K562 (cell line): ENCODE measurements around the gene WDR49. TPM values are rescaled to one million over a fixed set of nuclear protein-coding genes. Genes with fewer than 3 reads are reported as not detected.

Experiments used
- ATAC-seq: fragments of 200-7000 bp; cut with Tn5 transposase; 3 replicates; pipeline ENCODE4 v1.9.1; 2020; ENCODE audit warnings: moderate library complexity
- BruUV-seq: library from RNA; stranded (reverse); fragments of 400-500 nt; replicated peaks from 2 replicates; lab custom pipeline; 2021; lab: Mats Ljungman, UMichigan
- CTCF ChIA-PET: fragments of 300-600 bp; formaldehyde crosslinking; extraction: SDS; loops from one replicate; lab custom pipeline; 2021; ENCODE audit warnings: low intra/inter-chr PET ratio; lab: Yijun Ruan, JAX
- POLR2A ChIA-PET: fragments of 300-600, 350-650 bp; sonication (Branson Sonifier 250); formaldehyde crosslinking; extraction: SDS; loops from one replicate; lab custom pipeline; 2021; ENCODE audit warnings: antibody characterized with exemption, inconsistent platforms; lab: Yijun Ruan, JAX
- DNase-seq, 4 experiments: peaks; one replicate each; pipeline versions ENCODE4 v3.0.0 to v3.0.0-alpha.2; 2011 to 2018; ENCODE audit warnings: low spot score in 3 of 4, mixed read lengths in 3 of 4; ENCODE audit errors: extremely low read depth in 1 of 4
- FAIRE-seq: peaks from 2 replicates; lab custom pipeline; 2011; peaks lifted over from hg19 to GRCh38; lab: Jason Lieb, UNC
- H2AFZ ChIP-seq: 2 replicates; pipeline ENCODE4 v1.6.0; 2011; ENCODE audit warnings: low read depth, low read length, control low read depth, inconsistent platforms
- H3K27ac ChIP-seq: fragments of 200-600 bp; 3 replicates; pipeline ENCODE4 v1.8.0; 2011; ENCODE audit warnings: low read depth, mild to moderate bottlenecking, control low read depth, inconsistent platforms, low read length, moderate library complexity, mixed read lengths; ENCODE audit errors: extremely low read depth
- H3K27me3 ChIP-seq, 2 experiments: fragments of 300-600 bp in 1 of 2; 2 replicates in 1 of 2; 3 replicates in 1 of 2; pipeline versions ENCODE4 v1.6.0 to v1.8.0; 2011; ENCODE audit warnings: inconsistent platforms in 2 of 2, low read length in 2 of 2, mild to moderate bottlenecking in 1 of 2, mixed read lengths in 1 of 2, moderate library complexity in 1 of 2; ENCODE audit not compliant: control insufficient read depth in 2 of 2, insufficient read depth in 2 of 2
- H3K36me3 ChIP-seq: fragments of 300-600 bp; 3 replicates; pipeline ENCODE4 v1.8.0; 2011; ENCODE audit warnings: mild to moderate bottlenecking, low read length, inconsistent platforms; ENCODE audit not compliant: control insufficient read depth, insufficient read depth
- H3K4me1 ChIP-seq, 2 experiments: fragments of 200-600 bp in 1 of 2; replicated peaks in 1 of 2; 2 replicates in 1 of 2; 3 replicates in 1 of 2; pipeline versions ENCODE4 v1.5.1 to v1.8.0; 2011; ENCODE audit warnings: inconsistent platforms in 2 of 2, low read length in 2 of 2, mild to moderate bottlenecking in 1 of 2, mixed read lengths in 1 of 2, moderate library complexity in 1 of 2; ENCODE audit not compliant: control insufficient read depth in 2 of 2, insufficient read depth in 2 of 2
- H3K4me2 ChIP-seq: 2 replicates; pipeline ENCODE4 v1.6.1; 2011; ENCODE audit warnings: low read length, control low read depth, inconsistent platforms, mixed read lengths; ENCODE audit not compliant: insufficient read depth
- H3K4me3 ChIP-seq: fragments of 200-600 bp; sonication (generic), shearing (Covaris generic); 2 replicates; pipeline ENCODE4 v1.5.1; 2016; ENCODE audit warnings: control low read depth, inconsistent platforms
- H3K79me2 ChIP-seq: fragments of 200-600 bp; 3 replicates; pipeline ENCODE4 v1.8.0; 2011; ENCODE audit warnings: low read length, inconsistent platforms; ENCODE audit not compliant: control insufficient read depth, insufficient read depth
- H3K9ac ChIP-seq, 2 experiments: 2 replicates each; pipeline versions ENCODE4 v1.6.0 to v1.6.1; 2011; ENCODE audit warnings: low read depth in 2 of 2, low read length in 2 of 2, control low read depth in 1 of 2, inconsistent platforms in 1 of 2, mild to moderate bottlenecking in 1 of 2, mixed read lengths in 1 of 2; ENCODE audit not compliant: insufficient read depth in 1 of 2
- H3K9me1 ChIP-seq: one replicate; pipeline ENCODE4 v1.6.0; 2011; ENCODE audit warnings: inconsistent platforms, mild to moderate bottlenecking, low read length, moderate library complexity; ENCODE audit not compliant: control insufficient read depth, insufficient read depth
- H3K9me3 ChIP-seq: replicated peaks from 2 replicates; pipeline ENCODE4 v1.5.1; 2011; ENCODE audit warnings: low read depth, low read length, inconsistent platforms; ENCODE audit not compliant: control insufficient read depth, insufficient read depth
- H4K20me1 ChIP-seq: replicated peaks from 2 replicates; pipeline ENCODE4 v1.6.1; 2011; ENCODE audit warnings: low read length, inconsistent platforms, mixed read lengths; ENCODE audit not compliant: control insufficient read depth, insufficient read depth
- DDX20 ChIP-seq: fragments of 450-650 bp; IDR thresholded peaks from 2 replicates; pipeline ENCODE4 v1.6.1; 2016; ENCODE audit warnings: missing genetic modification characterization, low read depth, mild to moderate bottlenecking, missing compliant biosample characterization, moderate library complexity
- HCFC1 ChIP-seq: IDR thresholded peaks from 2 replicates; pipeline ENCODE4 v1.6.1; 2012; ENCODE audit warnings: low read depth, low read length, improper control_type of control experiment
- HOXB6 ChIP-seq: fragments of 250-450 bp; sonication (Bioruptor Pico); IDR thresholded peaks from 2 replicates; pipeline ENCODE4 v1.5.1; 2022; ENCODE audit warnings: mild to moderate bottlenecking, borderline replicate concordance
- LEF1 ChIP-seq: fragments of 450-650 bp; IDR thresholded peaks from 2 replicates; pipeline ENCODE4 v1.6.1; 2016; ENCODE audit warnings: mild to moderate bottlenecking
- SIRT6 ChIP-seq: IDR thresholded peaks from one replicate; pipeline ENCODE4 v1.6.1; 2012; ENCODE audit warnings: low read depth, mild to moderate bottlenecking, control low read depth, inconsistent platforms, low read length, moderate library complexity
- SMARCE1 ChIP-seq: fragments of 450-650 bp; IDR thresholded peaks from 2 replicates; pipeline ENCODE4 v1.7.1; 2016; ENCODE audit warnings: mild to moderate bottlenecking
- SPI1 ChIP-seq: IDR thresholded peaks from 2 replicates; pipeline ENCODE4 v1.6.1; 2011; ENCODE audit warnings: low read depth, low read length, control low read depth, borderline replicate concordance
- SREBF2 ChIP-seq: sonication (generic); formaldehyde crosslinking; IDR thresholded peaks from 2 replicates; pipeline ENCODE4 v1.4.0; 2020; ENCODE audit warnings: mild to moderate bottlenecking, missing genetic modification reagents
- XRCC4 ChIP-seq: IDR thresholded peaks from one replicate; pipeline ENCODE4 v1.6.1; 2011; ENCODE audit not compliant: insufficient read depth, insufficient read length; ENCODE audit errors: extremely low read depth
- ZC3H11A ChIP-seq: IDR thresholded peaks from 2 replicates; pipeline ENCODE4 v1.6.1; 2012; ENCODE audit warnings: low read depth, low read length, improper control_type of control experiment
- ZFPM2 ChIP-seq: fragments of 250-450 bp; sonication (Bioruptor Pico); IDR thresholded peaks from 2 replicates; pipeline ENCODE4 v1.5.1; 2022; ENCODE audit warnings: mild to moderate bottlenecking
- ZNF133 ChIP-seq: fragments of 250-450 bp; sonication (Bioruptor Pico); IDR thresholded peaks from 2 replicates; pipeline ENCODE4 v1.4.0; 2020; ENCODE audit warnings: mild to moderate bottlenecking
- in situ Hi-C: fragments of 300-500 bp; cut with MboI; formaldehyde crosslinking; loops from 4 replicates; pipeline ENCODE4 v1.15.0; 2018; ENCODE audit warnings: inconsistent platforms, mixed read lengths
- intact Hi-C: fragments of 100-400 bp; cut with micrococcal nuclease; formaldehyde crosslinking; loops from 2 replicates; pipeline ENCODE4 v1.14.2; 2022
- polyA plus RNA-seq, 8 experiments: library from polyadenylated mRNA; depleted of rRNA in 4 of 8; stranded (reverse) in 5 of 8; unstranded in 3 of 8; fragments of >200 nt; fragmentation: Nextera tagmentation in 2 of 8; fragmentation: Illumina TruSeq in 1 of 8; extraction: Ambion mirVana in 2 of 8; extraction: Trizol in 1 of 8; gene quantifications; 2 replicates each; pipeline versions ENCODE4 v1.2.1 to v1.2.3, GENCODE V29; 2011 to 2014; ENCODE audit warnings: inconsistent platforms in 1 of 8, missing spikeins in 1 of 8
- total RNA-seq, 7 experiments: library from RNA; depleted of rRNA in 6 of 7; stranded (reverse); fragments of >200 nt in 6 of 7; fragmentation: Illumina TruSeq in 2 of 7; extraction: Trizol in 2 of 7; gene quantifications; 2 replicates each; pipeline versions ENCODE4 v1.2.1 to v1.2.3, GENCODE V29; 2011 to 2021; ENCODE audit warnings: low replicate concordance in 1 of 7
- TF ChIP-seq, protein P1 (sequence below), 3 experiments: IDR thresholded peaks in 2 of 3; conservative IDR thresholded peaks in 1 of 3; 2 replicates each; pipeline ENCODE4 v1.5.1; 2011 to 2012; ENCODE audit warnings: low read length in 3 of 3, mild to moderate bottlenecking in 3 of 3, control low read depth in 2 of 3, improper control_type of control experiment in 1 of 3, inconsistent platforms in 1 of 3, low read depth in 1 of 3, mixed read lengths in 1 of 3, moderate library complexity in 1 of 3; ENCODE audit not compliant: insufficient read depth in 2 of 3
- TF ChIP-seq, protein P2 (sequence below): sonication (generic); formaldehyde crosslinking; IDR thresholded peaks from 2 replicates; pipeline ENCODE4 v1.8.1; 2023; ENCODE audit warnings: mild to moderate bottlenecking, missing genetic modification reagents
- TF ChIP-seq, protein P3 (sequence below): IDR thresholded peaks from 3 replicates; pipeline ENCODE4 v1.6.1; 2011; ENCODE audit warnings: borderline replicate concordance, mild to moderate bottlenecking, moderate library complexity; ENCODE audit not compliant: insufficient read length; ENCODE audit errors: extremely low read depth

WDR49 gene
- total and polyA plus RNA-seq, 9 of the 15 experiments (the other 6 are each of a cell fraction or from before 2014, with no cell fraction given): not detected

DNA sequence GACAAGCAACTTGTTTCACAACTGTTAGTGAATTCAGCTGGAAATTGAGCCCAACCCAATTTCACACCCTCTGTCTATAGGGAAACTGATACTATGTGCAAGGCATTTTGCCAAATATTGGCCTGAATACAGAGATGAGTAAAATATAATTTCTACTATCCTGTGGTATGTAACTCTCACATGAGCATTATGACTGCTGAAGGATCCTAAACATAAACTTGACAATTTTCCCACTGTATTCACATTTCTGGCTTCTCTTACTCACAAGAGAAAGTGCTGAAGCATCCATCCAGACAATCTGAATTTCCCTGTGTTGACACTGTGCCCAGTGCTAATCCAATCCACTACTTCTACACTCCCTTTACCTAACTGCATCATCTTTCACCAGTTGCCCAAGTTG lies 208.3 kb downstream of the WDR49 start:
- no peak overlapping the region for H3K4me3 ChIP-seq
- DNase-seq (no peak), ATAC-seq (no peak), FAIRE-seq (no peak)
- no peaks in the 10 kb centered on the region for H3K79me2 ChIP-seq
- H3K27ac ChIP-seq: no peak overlapping the region
- no peak for TF ChIP-seq ZNF133 (CRISPR knock-in tag)
- TF ChIP-seq, protein P1, sequence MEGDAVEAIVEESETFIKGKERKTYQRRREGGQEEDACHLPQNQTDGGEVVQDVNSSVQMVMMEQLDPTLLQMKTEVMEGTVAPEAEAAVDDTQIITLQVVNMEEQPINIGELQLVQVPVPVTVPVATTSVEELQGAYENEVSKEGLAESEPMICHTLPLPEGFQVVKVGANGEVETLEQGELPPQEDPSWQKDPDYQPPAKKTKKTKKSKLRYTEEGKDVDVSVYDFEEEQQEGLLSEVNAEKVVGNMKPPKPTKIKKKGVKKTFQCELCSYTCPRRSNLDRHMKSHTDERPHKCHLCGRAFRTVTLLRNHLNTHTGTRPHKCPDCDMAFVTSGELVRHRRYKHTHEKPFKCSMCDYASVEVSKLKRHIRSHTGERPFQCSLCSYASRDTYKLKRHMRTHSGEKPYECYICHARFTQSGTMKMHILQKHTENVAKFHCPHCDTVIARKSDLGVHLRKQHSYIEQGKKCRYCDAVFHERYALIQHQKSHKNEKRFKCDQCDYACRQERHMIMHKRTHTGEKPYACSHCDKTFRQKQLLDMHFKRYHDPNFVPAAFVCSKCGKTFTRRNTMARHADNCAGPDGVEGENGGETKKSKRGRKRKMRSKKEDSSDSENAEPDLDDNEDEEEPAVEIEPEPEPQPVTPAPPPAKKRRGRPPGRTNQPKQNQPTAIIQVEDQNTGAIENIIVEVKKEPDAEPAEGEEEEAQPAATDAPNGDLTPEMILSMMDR (IDR thresholded peaks at IDR 0.05 in 2 of 3, conservative IDR thresholded peaks at IDR 0.05 in 1 of 3; ENCODE audit: insufficient read depth in 2 of 3, low read depth in 1 of 3, low read length in 3 of 3): no peak
- no peak for TF ChIP-seq ZFPM2 (CRISPR knock-in tag)
- TF ChIP-seq HCFC1: no peak
- no peak for TF ChIP-seq ZC3H11A
- TF ChIP-seq XRCC4: no peak
- TF ChIP-seq, protein P2, sequence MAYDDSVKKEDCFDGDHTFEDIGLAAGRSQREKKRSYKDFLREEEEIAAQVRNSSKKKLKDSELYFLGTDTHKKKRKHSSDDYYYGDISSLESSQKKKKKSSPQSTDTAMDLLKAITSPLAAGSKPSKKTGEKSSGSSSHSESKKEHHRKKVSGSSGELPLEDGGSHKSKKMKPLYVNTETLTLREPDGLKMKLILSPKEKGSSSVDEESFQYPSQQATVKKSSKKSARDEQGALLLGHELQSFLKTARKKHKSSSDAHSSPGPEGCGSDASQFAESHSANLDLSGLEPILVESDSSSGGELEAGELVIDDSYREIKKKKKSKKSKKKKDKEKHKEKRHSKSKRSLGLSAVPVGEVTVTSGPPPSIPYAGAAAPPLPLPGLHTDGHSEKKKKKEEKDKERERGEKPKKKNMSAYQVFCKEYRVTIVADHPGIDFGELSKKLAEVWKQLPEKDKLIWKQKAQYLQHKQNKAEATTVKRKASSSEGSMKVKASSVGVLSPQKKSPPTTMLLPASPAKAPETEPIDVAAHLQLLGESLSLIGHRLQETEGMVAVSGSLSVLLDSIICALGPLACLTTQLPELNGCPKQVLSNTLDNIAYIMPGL (CRISPR knock-in tag): no peak
- no peak for TF ChIP-seq LEF1
- no peak for TF ChIP-seq HOXB6 (CRISPR knock-in tag)
- TF ChIP-seq SIRT6: no peak
- TF ChIP-seq, protein P3, sequence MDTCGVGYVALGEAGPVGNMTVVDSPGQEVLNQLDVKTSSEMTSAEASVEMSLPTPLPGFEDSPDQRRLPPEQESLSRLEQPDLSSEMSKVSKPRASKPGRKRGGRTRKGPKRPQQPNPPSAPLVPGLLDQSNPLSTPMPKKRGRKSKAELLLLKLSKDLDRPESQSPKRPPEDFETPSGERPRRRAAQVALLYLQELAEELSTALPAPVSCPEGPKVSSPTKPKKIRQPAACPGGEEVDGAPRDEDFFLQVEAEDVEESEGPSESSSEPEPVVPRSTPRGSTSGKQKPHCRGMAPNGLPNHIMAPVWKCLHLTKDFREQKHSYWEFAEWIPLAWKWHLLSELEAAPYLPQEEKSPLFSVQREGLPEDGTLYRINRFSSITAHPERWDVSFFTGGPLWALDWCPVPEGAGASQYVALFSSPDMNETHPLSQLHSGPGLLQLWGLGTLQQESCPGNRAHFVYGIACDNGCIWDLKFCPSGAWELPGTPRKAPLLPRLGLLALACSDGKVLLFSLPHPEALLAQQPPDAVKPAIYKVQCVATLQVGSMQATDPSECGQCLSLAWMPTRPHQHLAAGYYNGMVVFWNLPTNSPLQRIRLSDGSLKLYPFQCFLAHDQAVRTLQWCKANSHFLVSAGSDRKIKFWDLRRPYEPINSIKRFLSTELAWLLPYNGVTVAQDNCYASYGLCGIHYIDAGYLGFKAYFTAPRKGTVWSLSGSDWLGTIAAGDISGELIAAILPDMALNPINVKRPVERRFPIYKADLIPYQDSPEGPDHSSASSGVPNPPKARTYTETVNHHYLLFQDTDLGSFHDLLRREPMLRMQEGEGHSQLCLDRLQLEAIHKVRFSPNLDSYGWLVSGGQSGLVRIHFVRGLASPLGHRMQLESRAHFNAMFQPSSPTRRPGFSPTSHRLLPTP: no peak
- no peak for TF ChIP-seq SREBF2 (CRISPR knock-in tag)
- no peak for TF ChIP-seq DDX20 (tag)
- no peak for TF ChIP-seq SMARCE1
- no peak for TF ChIP-seq SPI1
- no peaks in the 10 kb centered on the region for H3K9me3 ChIP-seq
- H3K36me3 ChIP-seq: no peaks in the 10 kb centered on the region
- H3K27me3 ChIP-seq: no peaks in the 10 kb centered on the region
- ChIA-PET CTCF (no interaction called here), POLR2A (no interaction called here)
- H3K4me1 ChIP-seq: no peaks in the 10 kb centered on the region
- in situ Hi-C loops (no loop called here), intact Hi-C loops (no loop called here)
- H3K9ac ChIP-seq: no peak overlapping the region
- H4K20me1 ChIP-seq: no peaks in the 10 kb centered on the region
- no peak overlapping the region for H2AFZ ChIP-seq
- no peak overlapping the region for H3K4me2 ChIP-seq
- no TSS peak for BruUV-seq
- no peaks in the 10 kb centered on the region for H3K9me1 ChIP-seq
